HepG2 (cell line): Measurements from ENCODE around the gene RABGAP1. TPM values are rescaled to one million over a fixed set of nuclear protein-coding genes. Genes with fewer than 3 reads are reported as not detected.

Experiments
- CCAR2 ChIP-seq: fragments of 200-400 bp; formaldehyde crosslinking; optimal IDR thresholded peaks from 2 replicates; pipeline ENCODE3; 2018; ENCODE audit warnings: low read depth, mild to moderate bottlenecking, low read length, moderate library complexity
- CREB1 ChIP-seq, 2 experiments: fragments of 450-650 bp in 1 of 2; IDR thresholded peaks; 2 replicates each; pipeline ENCODE4 v1.6.1; 2016 to 2017; ENCODE audit warnings: control low read depth in 1 of 2, mild to moderate bottlenecking in 1 of 2, missing compliant biosample characterization in 1 of 2, missing genetic modification characterization in 1 of 2
- GPN1 ChIP-seq: sonication (generic); formaldehyde crosslinking; IDR thresholded peaks from 2 replicates; pipeline ENCODE4 v1.5.1; 2020; ENCODE audit warnings: missing genetic modification reagents, borderline replicate concordance
- HOXA7 ChIP-seq: sonication (generic); formaldehyde crosslinking; IDR thresholded peaks from 2 replicates; pipeline ENCODE4 v1.8.1; 2022; ENCODE audit warnings: mild to moderate bottlenecking, missing genetic modification reagents, moderate library complexity
- MED13 ChIP-seq: sonication (generic); formaldehyde crosslinking; IDR thresholded peaks from 2 replicates; pipeline ENCODE4 v1.5.0; 2020; ENCODE audit warnings: missing genetic modification reagents
- NFIC ChIP-seq: IDR thresholded peaks from 2 replicates; pipeline ENCODE4 v1.6.1; 2012; ENCODE audit warnings: mild to moderate bottlenecking, low read length, inconsistent platforms
- PAWR ChIP-seq: sonication (generic); formaldehyde crosslinking; IDR thresholded peaks from 2 replicates; pipeline ENCODE4 v1.4.0; 2020; ENCODE audit warnings: missing genetic modification reagents, mild to moderate bottlenecking, borderline replicate concordance
- PAX8 ChIP-seq: sonication (generic); formaldehyde crosslinking; IDR thresholded peaks from 2 replicates; pipeline ENCODE4 v1.8.0; 2022; ENCODE audit warnings: mild to moderate bottlenecking, missing genetic modification reagents, borderline replicate concordance
- TEAD3 ChIP-seq: optimal IDR thresholded peaks from 2 replicates; pipeline ENCODE3; 2016; ENCODE audit warnings: borderline replicate concordance
- ZNF33B ChIP-seq: sonication (generic); formaldehyde crosslinking; IDR thresholded peaks from 2 replicates; pipeline ENCODE4 v1.5.1; 2020; ENCODE audit warnings: mild to moderate bottlenecking, missing genetic modification reagents
- ZNF768 ChIP-seq: sonication (generic); formaldehyde crosslinking; IDR thresholded peaks from 2 replicates; pipeline ENCODE4 v1.4.0; 2020; ENCODE audit warnings: missing genetic modification reagents
- polyA plus RNA-seq, 8 experiments: library from polyadenylated mRNA; depleted of rRNA in 3 of 8; stranded (reverse) in 7 of 8; unstranded in 1 of 8; fragments of >200 nt; fragmentation: Illumina TruSeq in 4 of 8; extraction: Trizol in 4 of 8; gene quantifications; 2 replicates each; pipeline versions ENCODE4 v1.2.1 to v1.2.3, GENCODE V29; 2011 to 2016; ENCODE audit warnings: low read depth in 4 of 8, missing spikeins in 1 of 8, mixed read lengths in 1 of 8; ENCODE audit not compliant: insufficient read depth in 1 of 8
- total RNA-seq, 5 experiments: library from RNA; depleted of rRNA; stranded (reverse); fragments of >200 nt; fragmentation: Illumina TruSeq; extraction: Trizol; gene quantifications; 2 replicates each; pipeline ENCODE4 v1.2.3, GENCODE V29; 2016; ENCODE audit warnings: low read depth in 1 of 5
- TF ChIP-seq, protein P1 (sequence below): sonication (generic); formaldehyde crosslinking; IDR thresholded peaks from 2 replicates; pipeline ENCODE4 v1.8.1; 2023; ENCODE audit warnings: missing genetic modification reagents, inconsistent platforms, borderline replicate concordance
- TF ChIP-seq, protein P2 (sequence below): sonication (generic); formaldehyde crosslinking; IDR thresholded peaks from 2 replicates; pipeline ENCODE4 v1.4.0; 2020; ENCODE audit warnings: missing genetic modification reagents
- TF ChIP-seq, protein P3 (sequence below): sonication (generic); formaldehyde crosslinking; IDR thresholded peaks from 2 replicates; pipeline ENCODE4 v1.5.0; 2020; ENCODE audit warnings: mild to moderate bottlenecking, missing genetic modification reagents
- TF ChIP-seq, protein P4 (sequence below): IDR thresholded peaks from 2 replicates; pipeline ENCODE4 v1.6.1; 2012; ENCODE audit warnings: low read length, improper control_type of control experiment

RABGAP1 gene
- total and polyA plus RNA-seq, 2 of the 13 experiments (the other 11 are each of a cell fraction or from before 2014, with no cell fraction given): 19.1 to 19.3 TPM

DNA sequence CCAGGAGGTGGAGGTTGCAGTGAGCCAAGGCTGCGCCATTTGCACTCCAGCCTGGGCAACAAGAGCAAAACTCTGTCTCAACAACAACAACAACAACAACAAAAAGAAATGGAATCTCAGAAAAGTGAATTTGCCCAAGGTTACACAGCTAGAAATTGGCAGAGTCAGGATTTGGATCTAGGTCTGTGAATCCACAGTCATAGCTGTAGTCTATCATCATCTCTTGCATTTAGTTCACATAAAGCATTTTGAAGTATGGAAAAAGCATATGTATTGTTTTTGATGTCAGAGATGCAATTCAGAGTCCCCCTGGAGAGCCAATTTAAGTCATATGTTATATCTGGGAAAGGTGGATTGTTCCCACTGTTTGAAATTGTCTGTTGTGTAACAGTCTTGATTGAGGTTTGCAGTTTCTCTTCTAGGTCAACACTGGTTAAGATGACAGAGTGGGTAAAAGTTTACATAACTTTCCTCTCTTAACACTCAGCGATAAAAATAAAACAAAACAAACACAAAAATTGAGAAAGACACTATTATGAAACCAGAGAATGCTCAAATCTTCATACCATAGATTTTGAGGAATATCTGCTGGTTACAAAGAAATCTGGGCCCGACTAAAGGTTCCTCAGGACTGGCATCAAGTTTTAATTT is 71.2 kb downstream of the RABGAP1 start (continued):
- TF ChIP-seq, protein P1, sequence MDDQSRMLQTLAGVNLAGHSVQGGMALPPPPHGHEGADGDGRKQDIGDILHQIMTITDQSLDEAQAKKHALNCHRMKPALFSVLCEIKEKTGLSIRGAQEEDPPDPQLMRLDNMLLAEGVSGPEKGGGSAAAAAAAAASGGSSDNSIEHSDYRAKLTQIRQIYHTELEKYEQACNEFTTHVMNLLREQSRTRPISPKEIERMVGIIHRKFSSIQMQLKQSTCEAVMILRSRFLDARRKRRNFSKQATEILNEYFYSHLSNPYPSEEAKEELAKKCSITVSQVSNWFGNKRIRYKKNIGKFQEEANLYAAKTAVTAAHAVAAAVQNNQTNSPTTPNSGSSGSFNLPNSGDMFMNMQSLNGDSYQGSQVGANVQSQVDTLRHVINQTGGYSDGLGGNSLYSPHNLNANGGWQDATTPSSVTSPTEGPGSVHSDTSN (CRISPR knock-in tag): no peak
- no peak for TF ChIP-seq CREB1 (IDR thresholded peaks at IDR 0.05)
- peak; percentile 51; the same call in 1 of the 2 replicates for TF ChIP-seq CREB1 (CRISPR knock-in tag; IDR thresholded peaks at IDR 0.05)
- TF ChIP-seq HOXA7 (CRISPR knock-in tag): no peak
- TF ChIP-seq, protein P2, sequence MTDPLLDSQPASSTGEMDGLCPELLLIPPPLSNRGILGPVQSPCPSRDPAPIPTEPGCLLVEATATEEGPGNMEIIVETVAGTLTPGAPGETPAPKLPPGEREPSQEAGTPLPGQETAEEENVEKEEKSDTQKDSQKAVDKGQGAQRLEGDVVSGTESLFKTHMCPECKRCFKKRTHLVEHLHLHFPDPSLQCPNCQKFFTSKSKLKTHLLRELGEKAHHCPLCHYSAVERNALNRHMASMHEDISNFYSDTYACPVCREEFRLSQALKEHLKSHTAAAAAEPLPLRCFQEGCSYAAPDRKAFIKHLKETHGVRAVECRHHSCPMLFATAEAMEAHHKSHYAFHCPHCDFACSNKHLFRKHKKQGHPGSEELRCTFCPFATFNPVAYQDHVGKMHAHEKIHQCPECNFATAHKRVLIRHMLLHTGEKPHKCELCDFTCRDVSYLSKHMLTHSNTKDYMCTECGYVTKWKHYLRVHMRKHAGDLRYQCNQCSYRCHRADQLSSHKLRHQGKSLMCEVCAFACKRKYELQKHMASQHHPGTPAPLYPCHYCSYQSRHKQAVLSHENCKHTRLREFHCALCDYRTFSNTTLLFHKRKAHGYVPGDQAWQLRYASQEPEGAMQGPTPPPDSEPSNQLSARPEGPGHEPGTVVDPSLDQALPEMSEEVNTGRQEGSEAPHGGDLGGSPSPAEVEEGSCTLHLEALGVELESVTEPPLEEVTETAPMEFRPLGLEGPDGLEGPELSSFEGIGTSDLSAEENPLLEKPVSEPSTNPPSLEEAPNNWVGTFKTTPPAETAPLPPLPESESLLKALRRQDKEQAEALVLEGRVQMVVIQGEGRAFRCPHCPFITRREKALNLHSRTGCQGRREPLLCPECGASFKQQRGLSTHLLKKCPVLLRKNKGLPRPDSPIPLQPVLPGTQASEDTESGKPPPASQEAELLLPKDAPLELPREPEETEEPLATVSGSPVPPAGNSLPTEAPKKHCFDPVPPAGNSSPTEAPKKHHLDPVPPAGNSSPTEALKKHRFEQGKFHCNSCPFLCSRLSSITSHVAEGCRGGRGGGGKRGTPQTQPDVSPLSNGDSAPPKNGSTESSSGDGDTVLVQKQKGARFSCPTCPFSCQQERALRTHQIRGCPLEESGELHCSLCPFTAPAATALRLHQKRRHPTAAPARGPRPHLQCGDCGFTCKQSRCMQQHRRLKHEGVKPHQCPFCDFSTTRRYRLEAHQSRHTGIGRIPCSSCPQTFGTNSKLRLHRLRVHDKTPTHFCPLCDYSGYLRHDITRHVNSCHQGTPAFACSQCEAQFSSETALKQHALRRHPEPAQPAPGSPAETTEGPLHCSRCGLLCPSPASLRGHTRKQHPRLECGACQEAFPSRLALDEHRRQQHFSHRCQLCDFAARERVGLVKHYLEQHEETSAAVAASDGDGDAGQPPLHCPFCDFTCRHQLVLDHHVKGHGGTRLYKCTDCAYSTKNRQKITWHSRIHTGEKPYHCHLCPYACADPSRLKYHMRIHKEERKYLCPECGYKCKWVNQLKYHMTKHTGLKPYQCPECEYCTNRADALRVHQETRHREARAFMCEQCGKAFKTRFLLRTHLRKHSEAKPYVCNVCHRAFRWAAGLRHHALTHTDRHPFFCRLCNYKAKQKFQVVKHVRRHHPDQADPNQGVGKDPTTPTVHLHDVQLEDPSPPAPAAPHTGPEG (CRISPR knock-in tag): no peak
- no peak for TF ChIP-seq TEAD3 (CRISPR knock-in tag)
- TF ChIP-seq ZNF768 (CRISPR knock-in tag): no peak
- no peak for TF ChIP-seq ZNF33B (CRISPR knock-in tag)
- no peak for TF ChIP-seq PAX8
- TF ChIP-seq, protein P3, sequence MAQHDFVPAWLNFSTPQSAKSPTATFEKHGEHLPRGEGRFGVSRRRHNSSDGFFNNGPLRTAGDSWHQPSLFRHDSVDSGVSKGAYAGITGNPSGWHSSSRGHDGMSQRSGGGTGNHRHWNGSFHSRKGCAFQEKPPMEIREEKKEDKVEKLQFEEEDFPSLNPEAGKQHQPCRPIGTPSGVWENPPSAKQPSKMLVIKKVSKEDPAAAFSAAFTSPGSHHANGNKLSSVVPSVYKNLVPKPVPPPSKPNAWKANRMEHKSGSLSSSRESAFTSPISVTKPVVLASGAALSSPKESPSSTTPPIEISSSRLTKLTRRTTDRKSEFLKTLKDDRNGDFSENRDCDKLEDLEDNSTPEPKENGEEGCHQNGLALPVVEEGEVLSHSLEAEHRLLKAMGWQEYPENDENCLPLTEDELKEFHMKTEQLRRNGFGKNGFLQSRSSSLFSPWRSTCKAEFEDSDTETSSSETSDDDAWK (CRISPR knock-in tag): no peak
- TF ChIP-seq, protein P4, sequence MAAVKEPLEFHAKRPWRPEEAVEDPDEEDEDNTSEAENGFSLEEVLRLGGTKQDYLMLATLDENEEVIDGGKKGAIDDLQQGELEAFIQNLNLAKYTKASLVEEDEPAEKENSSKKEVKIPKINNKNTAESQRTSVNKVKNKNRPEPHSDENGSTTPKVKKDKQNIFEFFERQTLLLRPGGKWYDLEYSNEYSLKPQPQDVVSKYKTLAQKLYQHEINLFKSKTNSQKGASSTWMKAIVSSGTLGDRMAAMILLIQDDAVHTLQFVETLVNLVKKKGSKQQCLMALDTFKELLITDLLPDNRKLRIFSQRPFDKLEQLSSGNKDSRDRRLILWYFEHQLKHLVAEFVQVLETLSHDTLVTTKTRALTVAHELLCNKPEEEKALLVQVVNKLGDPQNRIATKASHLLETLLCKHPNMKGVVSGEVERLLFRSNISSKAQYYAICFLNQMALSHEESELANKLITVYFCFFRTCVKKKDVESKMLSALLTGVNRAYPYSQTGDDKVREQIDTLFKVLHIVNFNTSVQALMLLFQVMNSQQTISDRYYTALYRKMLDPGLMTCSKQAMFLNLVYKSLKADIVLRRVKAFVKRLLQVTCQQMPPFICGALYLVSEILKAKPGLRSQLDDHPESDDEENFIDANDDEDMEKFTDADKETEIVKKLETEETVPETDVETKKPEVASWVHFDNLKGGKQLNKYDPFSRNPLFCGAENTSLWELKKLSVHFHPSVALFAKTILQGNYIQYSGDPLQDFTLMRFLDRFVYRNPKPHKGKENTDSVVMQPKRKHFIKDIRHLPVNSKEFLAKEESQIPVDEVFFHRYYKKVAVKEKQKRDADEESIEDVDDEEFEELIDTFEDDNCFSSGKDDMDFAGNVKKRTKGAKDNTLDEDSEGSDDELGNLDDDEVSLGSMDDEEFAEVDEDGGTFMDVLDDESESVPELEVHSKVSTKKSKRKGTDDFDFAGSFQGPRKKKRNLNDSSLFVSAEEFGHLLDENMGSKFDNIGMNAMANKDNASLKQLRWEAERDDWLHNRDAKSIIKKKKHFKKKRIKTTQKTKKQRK: no peak
- TF ChIP-seq NFIC: peak; percentile 78
- no peak for TF ChIP-seq GPN1 (CRISPR knock-in tag)
- no peak for TF ChIP-seq PAWR (CRISPR knock-in tag)
- TF ChIP-seq CCAR2: no peak
- no peak for TF ChIP-seq MED13 (CRISPR knock-in tag)
